H1 (cell line): ENCODE measurements around the gene MAPKAPK5. TPM values are rescaled to one million over a fixed set of nuclear protein-coding genes. Genes with fewer than 3 reads are reported as not detected.

Source experiments
- CTCF ChIA-PET: fragments of 300-600 bp; sonication (Branson Sonifier 250); formaldehyde crosslinking; loops from one replicate; lab custom pipeline; 2021; ENCODE audit not compliant: partially characterized antibody; lab: Charles Lee
- POLR2A ChIA-PET: fragments of 300-600 bp; sonication (Branson Sonifier 250); formaldehyde crosslinking; loops from one replicate; lab custom pipeline; 2021; ENCODE audit warnings: inconsistent platforms; ENCODE audit not compliant: partially characterized antibody; lab: Charles Lee
- DNase-seq, 2 experiments: peaks; one replicate each; pipeline versions ENCODE4 v3.0.0 to v3.0.0-alpha.2; 2010 to 2022; ENCODE audit warnings: low spot score in 2 of 2, low read depth in 1 of 2, mixed read lengths in 1 of 2
- FAIRE-seq: peaks from 2 replicates; lab custom pipeline; 2011; peaks lifted over from hg19 to GRCh38; lab: Jason Lieb, UNC
- H2AFZ ChIP-seq: 2 replicates; pipeline ENCODE4 v1.8.1; 2012; ENCODE audit warnings: low read length, inconsistent platforms
- H2AK5ac ChIP-seq: 2 replicates; pipeline ENCODE4 v1.6.1; 2013; ENCODE audit warnings: low read depth, low read length
- H2BK120ac ChIP-seq: replicated peaks from 2 replicates; pipeline ENCODE3; 2013; ENCODE audit warnings: low read depth, low read length, inconsistent platforms
- H2BK12ac ChIP-seq: 2 replicates; pipeline ENCODE4 v1.6.1; 2013; ENCODE audit warnings: low read depth, low read length
- H2BK15ac ChIP-seq: 2 replicates; pipeline ENCODE4 v1.6.1; 2013; ENCODE audit warnings: low read length
- H2BK20ac ChIP-seq: 2 replicates; pipeline ENCODE4 v1.6.1; 2013; ENCODE audit warnings: low read length
- H2BK5ac ChIP-seq: 2 replicates; pipeline ENCODE4 v1.6.1; 2013; ENCODE audit warnings: low read depth, low read length
- H3K14ac ChIP-seq: 2 replicates; pipeline ENCODE4 v1.6.1; 2013; ENCODE audit warnings: inconsistent platforms; ENCODE audit not compliant: insufficient read length
- H3K18ac ChIP-seq: 2 replicates; pipeline ENCODE4 v1.6.1; 2013; ENCODE audit warnings: low read length; ENCODE audit errors: extremely low read depth
- H3K23ac ChIP-seq: 2 replicates; pipeline ENCODE4 v1.6.1; 2013; ENCODE audit warnings: inconsistent platforms; ENCODE audit not compliant: insufficient read length
- H3K23me2 ChIP-seq: 2 replicates; pipeline ENCODE4 v1.6.1; 2013; ENCODE audit warnings: low read depth, low read length
- H3K27ac ChIP-seq: 2 replicates; pipeline ENCODE4 v1.6.1; 2011; ENCODE audit warnings: low read depth, low read length, inconsistent platforms
- H3K27me3 ChIP-seq, 4 experiments: replicated peaks in 1 of 4; 1 replicate in 1 of 4; 2 replicates in 3 of 4; pipeline versions ENCODE4 v1.6.1 to v1.8.1; 2011 to 2013; ENCODE audit warnings: low read length in 3 of 4, mild to moderate bottlenecking in 3 of 4, inconsistent platforms in 2 of 4, mixed read lengths in 2 of 4, moderate library complexity in 1 of 4; ENCODE audit not compliant: control insufficient read depth in 3 of 4, insufficient read depth in 3 of 4; ENCODE audit errors: extremely low read depth in 1 of 4
- H3K36me3 ChIP-seq, 4 experiments: 2 replicates each; pipeline versions ENCODE4 v1.6.1 to v1.8.1; 2011 to 2013; ENCODE audit warnings: mild to moderate bottlenecking in 4 of 4, low read length in 3 of 4, moderate library complexity in 2 of 4, control low read depth in 1 of 4, inconsistent platforms in 1 of 4; ENCODE audit not compliant: insufficient read depth in 4 of 4, control insufficient read depth in 2 of 4
- H3K4ac ChIP-seq: replicated peaks from 2 replicates; pipeline ENCODE3; 2013; ENCODE audit warnings: low read length, low read depth, mixed read lengths, inconsistent platforms; ENCODE audit not compliant: insufficient read length
- H3K4me1 ChIP-seq, 4 experiments: replicated peaks in 1 of 4; 1 replicate in 1 of 4; 2 replicates in 3 of 4; pipeline versions ENCODE4 v1.6.1 to v1.8.1; 2011 to 2013; ENCODE audit warnings: low read length in 3 of 4, inconsistent platforms in 2 of 4, mixed read lengths in 1 of 4; ENCODE audit not compliant: insufficient read depth in 4 of 4, control insufficient read depth in 3 of 4
- H3K4me2 ChIP-seq, 2 experiments: 2 replicates each; pipeline versions ENCODE4 v1.6.1 to v1.8.1; 2011 to 2013; ENCODE audit warnings: low read depth in 2 of 2, low read length in 2 of 2, control low read depth in 1 of 2, inconsistent platforms in 1 of 2, mild to moderate bottlenecking in 1 of 2; ENCODE audit not compliant: insufficient read depth in 1 of 2
- H3K4me3 ChIP-seq, 4 experiments: fragments of 200-600, 300-600 bp in 1 of 4; sonication (generic), shearing (Covaris generic), sonication (Bioruptor Twin) in 1 of 4; 2 replicates each; pipeline versions ENCODE4 v1.5.1 to v1.8.1; 2011 to 2016; ENCODE audit warnings: low read length in 4 of 4, low read depth in 3 of 4, control low read depth in 2 of 4, inconsistent platforms in 2 of 4, mild to moderate bottlenecking in 2 of 4, mixed read lengths in 1 of 4, moderate library complexity in 1 of 4; ENCODE audit not compliant: insufficient read depth in 2 of 4; ENCODE audit errors: extremely low read depth in 1 of 4
- H3K56ac ChIP-seq: replicated peaks from 2 replicates; pipeline ENCODE3; 2013; ENCODE audit warnings: low read depth, mild to moderate bottlenecking, mixed read lengths, low read length, inconsistent platforms; ENCODE audit not compliant: insufficient read length
- H3K79me1 ChIP-seq: 2 replicates; pipeline ENCODE4 v1.6.1; 2013; ENCODE audit warnings: low read depth, low read length, control low read depth
- H3K79me2 ChIP-seq, 2 experiments: 2 replicates each; pipeline versions ENCODE4 v1.6.1 to v1.8.1; 2012 to 2013; ENCODE audit warnings: low read length in 2 of 2, mild to moderate bottlenecking in 2 of 2, inconsistent platforms in 1 of 2; ENCODE audit not compliant: insufficient read depth in 2 of 2, control insufficient read depth in 1 of 2
- H3K9ac ChIP-seq, 4 experiments: replicated peaks in 1 of 4; 1 replicate in 1 of 4; 2 replicates in 3 of 4; pipeline versions ENCODE4 v1.6.1 to v1.8.1; 2011 to 2013; ENCODE audit warnings: low read depth in 3 of 4, low read length in 3 of 4, control low read depth in 2 of 4, mild to moderate bottlenecking in 2 of 4, moderate library complexity in 2 of 4, inconsistent platforms in 1 of 4; ENCODE audit errors: extremely low read depth in 1 of 4
- H3K9me3 ChIP-seq, 2 experiments: 2 replicates each; pipeline versions ENCODE4 v1.6.1 to v1.8.1; 2012 to 2013; ENCODE audit warnings: mild to moderate bottlenecking in 2 of 2, moderate library complexity in 2 of 2, control low read depth in 1 of 2, inconsistent platforms in 1 of 2, low read depth in 1 of 2, low read length in 1 of 2, mixed read lengths in 1 of 2; ENCODE audit not compliant: insufficient read depth in 2 of 2
- H4K20me1 ChIP-seq, 2 experiments: replicated peaks in 1 of 2; 2 replicates each; pipeline versions ENCODE3 to v1.8.1; 2011 to 2013; ENCODE audit warnings: inconsistent platforms in 2 of 2, low read length in 2 of 2, mild to moderate bottlenecking in 1 of 2; ENCODE audit not compliant: insufficient read depth in 2 of 2, control insufficient read depth in 1 of 2
- H4K5ac ChIP-seq: 2 replicates; pipeline ENCODE4 v1.6.1; 2013; ENCODE audit warnings: low read length, low read depth, mixed read lengths, inconsistent platforms; ENCODE audit not compliant: insufficient read length
- H4K8ac ChIP-seq: 2 replicates; pipeline ENCODE4 v1.8.0; 2013; ENCODE audit warnings: mild to moderate bottlenecking, moderate library complexity, low read length, inconsistent platforms; ENCODE audit not compliant: insufficient read depth; ENCODE audit errors: extremely low read depth
- H4K91ac ChIP-seq: replicated peaks from 2 replicates; pipeline ENCODE3; 2013; ENCODE audit warnings: low read length, mixed read lengths, inconsistent platforms; ENCODE audit not compliant: insufficient read length
- ASH2L ChIP-seq: fragments of 200-600, 300-600 bp; sonication (generic); IDR thresholded peaks from one replicate; pipeline ENCODE4 v1.7.1; 2017; ENCODE audit warnings: low read length
- CBX5 ChIP-seq: fragments of 300-800, 300-1000 bp; sonication (generic); IDR thresholded peaks from 2 replicates; pipeline ENCODE4 v1.7.1; 2016; ENCODE audit warnings: antibody characterized with exemption, low read length, low read depth
- GABPA ChIP-seq: IDR thresholded peaks from 2 replicates; pipeline ENCODE4 v1.6.1; 2011; ENCODE audit warnings: mild to moderate bottlenecking, low read length, moderate library complexity, borderline replicate concordance; ENCODE audit not compliant: insufficient read depth
- GTF2F1 ChIP-seq: IDR thresholded peaks from 2 replicates; pipeline ENCODE4 v1.6.1; 2012; ENCODE audit warnings: low read depth, low read length, improper control_type of control experiment, borderline replicate concordance
- KDM4A ChIP-seq: IDR thresholded peaks from one replicate; pipeline ENCODE4 v1.7.1; 2012; ENCODE audit warnings: low read depth, mild to moderate bottlenecking, moderate library complexity, low read length, inconsistent platforms; ENCODE audit not compliant: severe bottlenecking
- PHF8 ChIP-seq: fragments of 200-600 bp; sonication (generic); conservative IDR thresholded peaks from 2 replicates; pipeline ENCODE4 v1.7.1; 2012; ENCODE audit warnings: low read depth, mild to moderate bottlenecking, inconsistent platforms, low read length, moderate library complexity
- POLR2AphosphoS5 ChIP-seq: IDR thresholded peaks from 2 replicates; pipeline ENCODE4 v1.6.1; 2011; ENCODE audit warnings: low read depth, low read length
- SIN3A ChIP-seq, 2 experiments: IDR thresholded peaks in 1 of 2; conservative IDR thresholded peaks in 1 of 2; 2 replicates each; pipeline ENCODE4 v1.6.1; 2011 to 2012; ENCODE audit warnings: low read length in 2 of 2, improper control_type of control experiment in 1 of 2, low read depth in 1 of 2, mild to moderate bottlenecking in 1 of 2
- SIRT6 ChIP-seq: IDR thresholded peaks from one replicate; pipeline ENCODE4 v1.7.1; 2012; ENCODE audit warnings: low read length, inconsistent platforms
- SUZ12 ChIP-seq: fragments of 200-600 bp; sonication (generic); IDR thresholded peaks from 2 replicates; pipeline ENCODE4 v1.6.1; 2012; ENCODE audit warnings: mild to moderate bottlenecking, inconsistent platforms, low read length, moderate library complexity, mixed read lengths
- TBP ChIP-seq: IDR thresholded peaks from 2 replicates; pipeline ENCODE4 v1.6.1; 2011; ENCODE audit warnings: low read depth, low read length, improper control_type of control experiment
- TCF12 ChIP-seq: IDR thresholded peaks from 2 replicates; pipeline ENCODE4 v1.6.1; 2011; ENCODE audit warnings: low read depth, mild to moderate bottlenecking, low read length
- TEAD4 ChIP-seq: IDR thresholded peaks from 2 replicates; pipeline ENCODE4 v1.6.1; 2012; ENCODE audit warnings: low read depth, low read length, inconsistent platforms, mixed read lengths
- WGBS, 2 experiments: shearing (Covaris generic) in 1 of 2; methylation state at CpG; one replicate each; pipeline versions ENCODE4 v1.1.6 to v1.1.7; 2013 to 2015; ENCODE audit warnings: low lambda C conversion rate in 2 of 2, mixed read lengths in 2 of 2, inconsistent platforms in 1 of 2, low coverage in 1 of 2, missing lambda C conversion rate in 1 of 2; ENCODE audit not compliant: insufficient replicate concordance in 2 of 2, insufficient coverage in 1 of 2, insufficient read length in 1 of 2; ENCODE audit errors: extremely low coverage in 1 of 2, missing lambda C conversion rate in 1 of 2; 5-methylcytosine and 5-hydroxymethylcytosine counted together
- polyA plus RNA-seq, 7 experiments: library from polyadenylated mRNA; depleted of rRNA in 3 of 7; stranded (reverse) in 5 of 7; unstranded in 2 of 7; fragments of >200 nt in 5 of 7; fragments of 200-250 nt in 2 of 7; gene quantifications; 1 replicate in 5 of 7; 2 replicates in 1 of 7; 4 replicates in 1 of 7; pipeline versions ENCODE4 v1.2.1 to v1.2.3, GENCODE V29; 2011 to 2013; ENCODE audit warnings: missing spikeins in 2 of 7, mixed read lengths in 2 of 7
- total RNA-seq: library from RNA; stranded (reverse); fragmentation: NEBNext Ultra II Directional; extraction: Animal tissue kit (Norgen Biotek cat#: 25700); gene quantifications from 2 replicates; pipeline ENCODE4 v1.2.1, GENCODE V29; 2021

MAPKAPK5 gene
- total and polyA plus RNA-seq, 2 of the 8 experiments (the other 6 are each of a cell fraction or from before 2014, with no cell fraction given): 40.0 to 91.5 TPM

- Histone ChIP-seq H3K4ac (no peak overlapping the region), H2BK5ac (no peak overlapping the region), H3K4me2 (no peak overlapping the region), H3K79me1 (no peaks in the 10 kb centered on the region), H2BK15ac (no peak overlapping the region), H3K23me2 (peaks cover 2% of the 10 kb centered on the region; the same call in 1 of the 2 replicates), H2BK12ac (no peak overlapping the region), H3K14ac (no peak overlapping the region), H4K20me1 (peaks cover 0 to 1% of the 10 kb centered on the region in 2 experiments), H3K79me2 (no peaks in the 10 kb centered on the region), H3K18ac (no peak overlapping the region), H3K4me1 (peaks cover 0 to 5% (median 2%) of the 10 kb centered on the region in 4 experiments; a peak in 4 of 7 replicates), H3K9ac (no peak overlapping the region), H3K4me3 (no peak overlapping the region), H4K8ac (no peak overlapping the region), H3K9me3 (no peaks in the 10 kb centered on the region), H2BK120ac (no peak overlapping the region), H3K23ac (no peak overlapping the region), H4K91ac (no peak overlapping the region), H2AFZ (no peak overlapping the region), H3K56ac (no peak overlapping the region), H2AK5ac (no peak overlapping the region), H3K27me3 (no peaks in the 10 kb centered on the region), H3K36me3 (no peaks in the 10 kb centered on the region), H2BK20ac (no peak overlapping the region), H3K27ac (no peak overlapping the region), H4K5ac (no peak overlapping the region)
- DNase-seq: no peak
- ChIA-PET POLR2A (interaction anchor here (2.0 to 4.0 kb wide), 2 partner anchors 70 to 80 kb away, joined by 5 to 22 read pairs; partner anchors contain the start of genes ERP29 and TMEM116), CTCF (interaction anchor here (0.5 to 4.4 kb wide), 16 partner anchors 9 to 183 kb away, joined by 3 to 21 read pairs (median 4); partner anchors contain the start of genes ERP29 and TMEM116)
- no peak for FAIRE-seq
- WGBS, 2 experiments: 79% methylated on average over 1 of the region's 1 CpG; no CpG with 5 or more reads in 1 of the 2 experiments
- no peak for TF ChIP-seq PHF8
- TF ChIP-seq ASH2L: no peak
- TF ChIP-seq TEAD4: no peak
- TF ChIP-seq GTF2F1: no peak
- no peak for TF ChIP-seq SUZ12
- no peak for TF ChIP-seq SIRT6
- no peak for TF ChIP-seq POLR2AphosphoS5
- no peak for TF ChIP-seq CBX5
- TF ChIP-seq TCF12: no peak
- no peak for TF ChIP-seq KDM4A
- TF ChIP-seq SIN3A (conservative IDR thresholded peaks at IDR 0.05 in 1 of 2, IDR thresholded peaks at IDR 0.05 in 1 of 2; ENCODE audit: low read depth in 1 of 2, low read length in 2 of 2): no peak
- TF ChIP-seq TBP: no peak
- TF ChIP-seq GABPA: no peak
These were observed 101.9 kb downstream of the MAPKAPK5 start for GRCh38 chr12:111943929-111944328.
